ENCODE results near the gene SLC25A22.
A peak's percentile ranks its signal among the peaks of the same experiment; 100 is the strongest.

SLC25A22 gene

DNA sequence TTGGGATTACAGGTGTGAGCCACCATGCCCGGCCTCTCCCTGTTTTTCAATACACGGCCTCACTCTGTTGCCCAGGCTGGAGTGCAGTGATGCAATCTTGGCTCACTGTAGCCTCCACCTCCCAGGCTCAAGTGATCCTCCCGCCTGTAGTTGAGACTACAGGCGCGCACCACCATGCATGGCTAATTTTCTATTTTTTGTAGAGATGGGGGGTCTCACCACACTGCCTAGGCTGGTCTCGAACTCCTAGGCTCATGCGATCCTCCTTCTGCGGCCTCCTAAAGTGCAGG, 32.3 kb downstream of the SLC25A22 start:
- peaks cover 13% of the 10 kb centered on the region; the same call in 1 of the 2 replicates for H3K36me3 ChIP-seq (ENCODE audit: insufficient read depth, low read length)

GRCh38 chr11:765025-765801, 32.9 kb downstream of the SLC25A22 start:
- H3K36me3 ChIP-seq (ENCODE audit: insufficient read depth, low read length), result peaks cover 8% of the 10 kb centered on the region; the same call in 1 of the 2 replicates
- H2AFZ ChIP-seq (ENCODE audit: low read length, unreplicated experiment), result no peak overlapping the region
- H3K79me2 ChIP-seq (ENCODE audit: control insufficient read depth, insufficient read depth, low read length, unreplicated experiment), result peaks cover 2% of the 10 kb centered on the region
- H3K27ac ChIP-seq (ENCODE audit: low read depth, low read length), result no peak overlapping the region
- H3K27me3 ChIP-seq (ENCODE audit: insufficient read depth, low read length), result no peaks in the 10 kb centered on the region
- H3K4me3 ChIP-seq (ENCODE audit: low read depth, low read length), result no peak overlapping the region
- peaks cover 13% of the 10 kb centered on the region for H3K4me1 ChIP-seq (ENCODE audit: control insufficient read depth, insufficient read depth, low read length, unreplicated experiment)

More for the DNA sequence above, 32.3 kb downstream of the SLC25A22 start:
- Histone ChIP-seq H3K4me3 (ENCODE audit: low read depth, low read length) (no peak overlapping the region), H3K27me3 (ENCODE audit: insufficient read depth, low read length) (no peaks in the 10 kb centered on the region), H3K79me2 (ENCODE audit: control insufficient read depth, insufficient read depth, low read length, unreplicated experiment) (peaks cover 6% of the 10 kb centered on the region), H3K27ac (ENCODE audit: low read depth, low read length) (no peak overlapping the region), H3K4me1 (ENCODE audit: control insufficient read depth, insufficient read depth, low read length, unreplicated experiment) (peaks cover 13% of the 10 kb centered on the region), H2AFZ (ENCODE audit: low read length, unreplicated experiment) (no peak overlapping the region)

- peaks cover 2% of the 10 kb centered on the region; the same call in 1 of the 2 replicates for H3K36me3 ChIP-seq (ENCODE audit: insufficient read depth, low read length)
- peaks cover 2% of the 10 kb centered on the region for H3K79me2 ChIP-seq (ENCODE audit: control insufficient read depth, insufficient read depth, low read length, unreplicated experiment)
- H3K4me1 ChIP-seq (ENCODE audit: control insufficient read depth, insufficient read depth, low read length, unreplicated experiment), result peaks cover 13% of the 10 kb centered on the region
- no peak overlapping the region for H3K27ac ChIP-seq (ENCODE audit: low read depth, low read length)
- H3K4me3 ChIP-seq (ENCODE audit: low read depth, low read length), result no peak overlapping the region
- H3K27me3 ChIP-seq (ENCODE audit: insufficient read depth, low read length), result no peaks in the 10 kb centered on the region
- no peak overlapping the region for H2AFZ ChIP-seq (ENCODE audit: low read length, unreplicated experiment)
These were observed 33.6 kb downstream of the SLC25A22 start for GRCh38 chr11:764322-765024.

- Histone ChIP-seq H3K36me3 (ENCODE audit: insufficient read depth, low read length) (peaks cover 2% of the 10 kb centered on the region; the same call in 1 of the 2 replicates), H3K27ac (ENCODE audit: low read depth, low read length) (no peak overlapping the region), H3K79me2 (ENCODE audit: control insufficient read depth, insufficient read depth, low read length, unreplicated experiment) (peaks cover 2% of the 10 kb centered on the region)
These were observed 34.3 kb downstream of the SLC25A22 start for GRCh38 chr11:763549-764321.

GRCh38 chr11:763073-763463, 35.0 kb downstream of the SLC25A22 start:
- Histone ChIP-seq H3K27me3 (ENCODE audit: insufficient read depth, low read length) (no peaks in the 10 kb centered on the region), H2AFZ (ENCODE audit: low read length, unreplicated experiment) (no peak overlapping the region), H3K27ac (ENCODE audit: low read depth, low read length) (peak overlapping the region; percentile 76), H3K4me1 (ENCODE audit: control insufficient read depth, insufficient read depth, low read length, unreplicated experiment) (peaks cover 13% of the 10 kb centered on the region), H3K4me3 (ENCODE audit: low read depth, low read length) (no peak overlapping the region), H3K79me2 (ENCODE audit: control insufficient read depth, insufficient read depth, low read length, unreplicated experiment) (peaks cover 2% of the 10 kb centered on the region), H3K36me3 (ENCODE audit: insufficient read depth, low read length) (peaks cover 2% of the 10 kb centered on the region; the same call in 1 of the 2 replicates)

More at GRCh38 chr11:763549-764321, 34.3 kb downstream of the SLC25A22 start:
- H3K4me3 ChIP-seq (ENCODE audit: low read depth, low read length), result no peak overlapping the region
- no peaks in the 10 kb centered on the region for H3K27me3 ChIP-seq (ENCODE audit: insufficient read depth, low read length)
- no peak overlapping the region for H2AFZ ChIP-seq (ENCODE audit: low read length, unreplicated experiment)
- H3K4me1 ChIP-seq (ENCODE audit: control insufficient read depth, insufficient read depth, low read length, unreplicated experiment), result peaks cover 13% of the 10 kb centered on the region

GRCh38 chr11:762421-763072, 35.5 kb downstream of the SLC25A22 start:
- peak overlapping the region; percentile 76 for H3K27ac ChIP-seq (ENCODE audit: low read depth, low read length)

DNA sequence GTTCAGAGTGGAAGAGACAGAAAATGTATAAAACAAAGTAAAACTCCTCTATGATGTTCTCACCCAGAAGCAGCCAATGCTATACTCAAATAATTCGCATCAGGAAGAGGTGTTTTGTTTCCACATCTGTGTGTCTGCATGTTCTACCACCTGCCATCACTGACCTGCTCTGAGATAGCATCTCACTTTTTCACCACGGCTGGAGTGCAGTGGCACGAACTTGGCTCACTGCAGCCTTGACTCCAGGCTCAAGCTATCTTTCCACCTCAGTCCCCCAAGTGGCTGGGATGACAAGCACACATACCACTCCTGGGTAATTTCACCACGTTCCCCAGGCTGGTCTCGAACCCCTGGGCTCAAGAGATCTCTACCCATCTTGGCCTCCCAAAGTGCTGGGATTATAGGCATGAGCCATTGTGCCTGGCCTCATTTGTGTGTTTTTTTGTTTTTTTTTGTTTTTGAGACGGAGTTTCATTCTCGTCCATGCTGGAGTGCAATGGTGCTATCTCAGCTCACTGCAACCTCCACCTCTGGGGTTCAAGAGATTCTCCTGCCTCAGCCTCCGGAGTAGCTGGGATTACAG, 36.5 kb downstream of the SLC25A22 start:
- H2AFZ ChIP-seq (ENCODE audit: low read length, unreplicated experiment), result no peak overlapping the region
- no peaks in the 10 kb centered on the region for H3K27me3 ChIP-seq (ENCODE audit: insufficient read depth, low read length)
- H3K36me3 ChIP-seq (ENCODE audit: insufficient read depth, low read length), result peaks cover 2% of the 10 kb centered on the region; the same call in 1 of the 2 replicates
- H3K27ac ChIP-seq (ENCODE audit: low read depth, low read length), result peak overlapping the region; percentile 76
- peaks cover 13% of the 10 kb centered on the region for H3K4me1 ChIP-seq (ENCODE audit: control insufficient read depth, insufficient read depth, low read length, unreplicated experiment)
- no peak overlapping the region for H3K4me3 ChIP-seq (ENCODE audit: low read depth, low read length)
- peaks cover 7% of the 10 kb centered on the region for H3K79me2 ChIP-seq (ENCODE audit: control insufficient read depth, insufficient read depth, low read length, unreplicated experiment)

More at GRCh38 chr11:762421-763072, 35.5 kb downstream of the SLC25A22 start:
- H3K36me3 ChIP-seq (ENCODE audit: insufficient read depth, low read length), result peaks cover 2% of the 10 kb centered on the region; the same call in 1 of the 2 replicates
- no peaks in the 10 kb centered on the region for H3K27me3 ChIP-seq (ENCODE audit: insufficient read depth, low read length)
- peaks cover 13% of the 10 kb centered on the region for H3K4me1 ChIP-seq (ENCODE audit: control insufficient read depth, insufficient read depth, low read length, unreplicated experiment)
- peaks cover 3% of the 10 kb centered on the region for H3K79me2 ChIP-seq (ENCODE audit: control insufficient read depth, insufficient read depth, low read length, unreplicated experiment)
- H3K4me3 ChIP-seq (ENCODE audit: low read depth, low read length), result no peak overlapping the region
- H2AFZ ChIP-seq (ENCODE audit: low read length, unreplicated experiment), result no peak overlapping the region

DNA sequence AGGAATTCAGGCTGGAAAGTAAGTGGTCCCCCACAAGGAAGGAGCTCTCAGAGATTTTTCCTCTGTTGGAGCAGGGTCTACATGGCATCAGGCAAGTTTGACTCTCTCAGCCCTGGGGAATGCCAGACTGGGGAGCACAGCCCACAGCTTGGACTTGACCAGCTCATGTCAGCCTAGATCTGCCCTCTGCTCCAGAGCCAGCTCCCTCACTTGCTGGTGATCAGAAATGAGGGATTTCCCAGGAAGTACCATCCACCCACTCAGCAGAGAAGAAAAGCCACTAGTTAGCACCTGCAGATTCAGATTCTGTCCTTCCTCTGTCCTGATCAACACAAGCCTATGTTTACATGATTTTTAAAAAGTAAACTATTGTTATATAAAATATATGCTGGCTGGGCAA, 37.8 kb downstream of the SLC25A22 start:
- Histone ChIP-seq H3K79me2 (ENCODE audit: control insufficient read depth, insufficient read depth, low read length, unreplicated experiment) (peaks cover 19% of the 10 kb centered on the region), H2AFZ (ENCODE audit: low read length, unreplicated experiment) (no peak overlapping the region), H3K27me3 (ENCODE audit: insufficient read depth, low read length) (no peaks in the 10 kb centered on the region), H3K4me3 (ENCODE audit: low read depth, low read length) (no peak overlapping the region), H3K27ac (ENCODE audit: low read depth, low read length) (no peak overlapping the region), H3K36me3 (ENCODE audit: insufficient read depth, low read length) (peaks cover 7% of the 10 kb centered on the region; the same call in 1 of the 2 replicates), H3K4me1 (ENCODE audit: control insufficient read depth, insufficient read depth, low read length, unreplicated experiment) (peaks cover 8% of the 10 kb centered on the region)

DNA sequence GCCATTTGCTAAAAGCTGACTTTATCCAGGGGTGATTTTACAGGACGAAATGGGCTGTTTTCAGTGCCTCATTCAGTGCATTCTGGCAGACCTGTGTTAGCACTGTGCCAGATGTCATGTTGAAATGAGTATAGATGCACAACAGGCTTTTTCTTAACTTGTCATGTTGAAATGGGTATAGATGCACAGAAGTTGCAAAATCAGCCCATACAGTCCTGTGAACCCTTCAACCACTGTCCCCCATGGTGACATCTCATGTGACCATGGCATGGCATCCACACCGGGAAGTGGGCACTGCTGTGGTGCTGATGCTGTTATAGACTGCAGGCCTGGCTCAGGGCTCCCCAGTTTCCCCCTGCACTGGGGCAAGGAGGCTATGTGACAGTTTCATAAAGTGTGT, 48.4 kb downstream of the SLC25A22 start:
- H3K4me1 ChIP-seq (ENCODE audit: control insufficient read depth, insufficient read depth, low read length, unreplicated experiment), result peaks cover 14% of the 10 kb centered on the region
- no peaks in the 10 kb centered on the region for H3K27me3 ChIP-seq (ENCODE audit: insufficient read depth, low read length)
- H3K36me3 ChIP-seq (ENCODE audit: insufficient read depth, low read length), result no peaks in the 10 kb centered on the region
- peaks cover 68% of the 10 kb centered on the region for H3K79me2 ChIP-seq (ENCODE audit: control insufficient read depth, insufficient read depth, low read length, unreplicated experiment)
- H3K27ac ChIP-seq (ENCODE audit: low read depth, low read length), result no peak overlapping the region
- peak overlapping the region; percentile 96; the same call in 1 of the 2 replicates for H3K4me3 ChIP-seq (ENCODE audit: low read depth, low read length)
- no peak overlapping the region for H2AFZ ChIP-seq (ENCODE audit: low read length, unreplicated experiment)

- H2AFZ ChIP-seq (ENCODE audit: low read length, unreplicated experiment), result no peak overlapping the region
- H3K27me3 ChIP-seq (ENCODE audit: insufficient read depth, low read length), result no peaks in the 10 kb centered on the region
- H3K27ac ChIP-seq (ENCODE audit: low read depth, low read length), result peak overlapping the region; percentile 78
- no peaks in the 10 kb centered on the region for H3K36me3 ChIP-seq (ENCODE audit: insufficient read depth, low read length)
- peaks cover 59% of the 10 kb centered on the region for H3K79me2 ChIP-seq (ENCODE audit: control insufficient read depth, insufficient read depth, low read length, unreplicated experiment)
- peak overlapping the region; percentile 96 for H3K4me3 ChIP-seq (ENCODE audit: low read depth, low read length)
- H3K4me1 ChIP-seq (ENCODE audit: control insufficient read depth, insufficient read depth, low read length, unreplicated experiment), result peaks cover 14% of the 10 kb centered on the region
These were observed 50.1 kb downstream of the SLC25A22 start for GRCh38 chr11:748007-748359.

All from ACC112 (cell line).